Measurements from ENCODE around the gene GPR137.

GPR137 gene

DNA sequence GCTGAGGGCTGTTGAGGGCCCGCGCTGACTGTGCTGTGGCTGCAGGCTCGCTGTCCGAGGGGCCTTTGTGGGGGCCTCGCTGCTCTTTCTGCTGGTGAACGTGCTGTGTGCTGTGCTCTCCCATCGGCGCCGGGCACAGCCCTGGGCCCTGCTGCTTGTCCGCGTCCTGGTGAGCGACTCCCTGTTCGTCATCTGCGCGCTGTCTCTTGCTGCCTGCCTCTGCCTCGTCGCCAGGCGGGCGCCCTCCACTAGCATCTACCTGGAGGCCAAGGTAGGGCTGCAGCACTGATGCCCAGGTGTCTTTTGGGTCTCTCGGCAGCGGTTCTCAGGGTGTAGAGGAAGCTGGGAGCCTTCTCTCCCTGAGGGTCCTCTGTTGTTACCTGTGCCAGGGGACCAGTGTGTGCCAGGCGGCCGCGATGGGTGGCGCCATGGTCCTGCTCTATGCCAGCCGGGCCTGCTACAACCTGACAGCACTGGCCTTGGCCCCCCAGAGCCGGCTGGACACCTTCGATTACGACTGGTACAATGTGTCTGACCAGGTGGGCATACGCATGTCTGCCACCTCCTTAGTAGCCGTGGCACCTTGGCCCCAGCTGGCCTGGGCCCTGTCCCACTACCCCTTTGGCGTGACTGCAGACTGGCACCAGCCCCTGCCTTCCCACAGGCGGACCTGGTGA, 2.2 kb downstream of the GPR137 start:
- no peak for FAIRE-seq

DNA sequence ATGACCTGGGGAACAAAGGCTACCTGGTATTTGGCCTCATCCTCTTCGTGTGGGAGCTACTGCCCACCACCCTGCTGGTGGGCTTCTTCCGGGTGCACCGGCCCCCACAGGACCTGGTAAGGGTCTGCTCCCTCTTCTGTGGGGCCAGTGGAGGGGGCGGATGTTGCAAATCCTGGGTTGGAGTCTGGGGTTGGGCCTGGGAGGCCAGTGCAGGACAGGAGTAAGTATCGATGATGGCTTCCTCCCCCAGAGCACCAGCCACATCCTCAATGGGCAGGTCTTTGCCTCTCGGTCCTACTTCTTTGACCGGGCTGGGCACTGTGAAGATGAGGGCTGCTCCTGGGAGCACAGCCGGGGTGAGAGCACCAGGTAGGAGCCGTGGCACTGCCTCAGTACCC, 2.7 kb downstream of the GPR137 start:
- FAIRE-seq = no peak

DNA sequence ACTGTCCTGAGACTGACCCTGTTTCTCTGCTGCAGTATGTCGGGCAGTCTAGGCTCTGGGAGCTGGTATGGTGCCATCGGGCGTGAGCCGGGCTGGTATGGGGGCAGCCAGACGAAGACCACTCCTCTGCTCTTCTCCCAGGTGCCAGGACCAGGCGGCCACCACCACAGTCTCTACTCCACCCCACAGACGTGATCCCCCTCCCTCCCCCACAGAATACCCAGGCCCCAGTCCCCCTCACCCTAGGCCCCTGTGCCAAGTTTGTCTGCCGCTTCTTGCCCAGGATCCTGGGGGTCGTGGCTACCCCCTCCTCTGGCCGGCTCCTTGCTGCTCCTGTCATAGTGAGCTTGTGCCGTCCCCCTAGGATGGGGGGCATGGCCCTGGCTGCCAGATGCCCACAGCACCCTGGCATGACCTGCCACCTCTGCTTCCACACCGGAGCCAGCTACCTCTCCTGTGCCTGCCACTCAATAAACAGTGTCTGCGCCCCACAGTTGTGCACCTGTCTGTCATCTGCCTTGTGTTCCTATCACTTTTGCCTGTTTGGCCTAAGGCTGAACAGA, 3.4 kb downstream of the GPR137 start:
- FAIRE-seq = no peak

DNA sequence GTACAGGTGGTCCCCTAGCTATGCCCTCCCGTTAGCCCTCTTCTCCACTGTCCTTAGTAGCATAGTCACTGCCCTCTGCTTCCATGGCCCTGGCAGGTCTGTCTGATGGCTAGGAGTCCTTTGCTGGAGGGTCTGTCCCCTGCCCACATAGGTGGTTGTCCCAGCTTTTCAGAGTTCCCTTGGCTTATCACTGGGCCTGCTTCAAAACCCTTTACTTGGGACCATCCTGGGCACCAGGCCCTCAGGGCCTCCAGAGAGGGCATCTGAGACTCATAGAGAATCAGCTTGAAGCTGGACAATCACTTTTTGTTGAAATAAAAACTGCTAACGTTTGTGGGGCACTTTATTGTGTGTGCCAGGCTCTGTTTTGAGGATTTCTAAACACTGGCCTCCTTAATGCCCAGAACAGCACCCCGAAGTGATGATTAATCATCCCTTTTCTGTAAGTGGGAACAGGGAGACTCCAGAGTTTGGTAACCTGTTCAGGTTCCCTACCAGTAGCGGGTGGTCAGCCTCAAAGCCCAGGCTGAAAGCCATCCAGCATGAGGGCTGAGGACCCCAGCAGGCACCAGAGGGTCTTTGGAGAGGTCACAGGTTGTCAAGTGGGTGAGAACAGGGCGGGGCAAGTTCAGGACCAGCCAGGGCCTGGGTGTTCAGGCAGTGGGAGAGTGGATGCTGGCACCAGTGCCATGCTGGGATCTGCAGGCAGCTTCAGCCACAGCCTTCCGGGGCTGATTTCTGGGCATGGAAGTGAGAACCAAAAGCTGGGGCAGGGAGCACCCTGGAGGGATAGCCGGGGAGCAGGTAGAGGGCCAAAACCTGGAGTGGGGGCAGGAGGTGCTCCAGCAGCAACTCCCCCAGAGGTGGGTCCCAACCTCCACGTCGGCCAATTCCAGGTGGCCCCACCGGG, 5.0 kb downstream of the GPR137 start:
- no peak for FAIRE-seq

DNA sequence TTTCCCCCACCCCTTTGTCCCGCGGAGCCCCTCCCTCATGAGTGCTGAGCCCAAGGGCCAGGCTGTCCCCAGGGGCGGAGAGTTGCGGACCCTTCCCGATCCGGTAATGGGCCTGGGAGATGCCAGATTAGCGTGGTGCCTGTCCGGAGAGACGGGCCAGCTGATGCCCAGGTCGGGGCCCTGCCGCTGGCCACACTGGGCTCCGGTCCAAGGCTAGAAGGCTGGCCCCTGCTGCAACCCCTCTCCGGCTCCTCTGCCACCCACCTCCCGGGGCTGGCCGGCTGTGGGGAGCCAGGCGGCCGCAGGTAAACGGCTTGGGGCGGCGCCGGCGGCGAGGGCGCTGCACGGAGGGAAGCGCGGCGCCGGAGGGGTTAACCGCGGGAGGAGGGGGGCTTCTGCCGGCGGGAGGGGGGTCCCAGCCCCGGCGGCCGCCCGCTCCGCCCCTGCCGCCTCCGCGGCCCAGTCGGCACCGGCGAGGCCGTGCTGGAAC, 5.7 kb downstream of the GPR137 start, which contains the start of gene KCNK4:
TSS of gene KCNK4 (plus strand) at position 41 of the 490 bp plus-strand sequence. CDS start 1,717 bp downstream, outside the sequence.
- no peak for FAIRE-seq

DNA sequence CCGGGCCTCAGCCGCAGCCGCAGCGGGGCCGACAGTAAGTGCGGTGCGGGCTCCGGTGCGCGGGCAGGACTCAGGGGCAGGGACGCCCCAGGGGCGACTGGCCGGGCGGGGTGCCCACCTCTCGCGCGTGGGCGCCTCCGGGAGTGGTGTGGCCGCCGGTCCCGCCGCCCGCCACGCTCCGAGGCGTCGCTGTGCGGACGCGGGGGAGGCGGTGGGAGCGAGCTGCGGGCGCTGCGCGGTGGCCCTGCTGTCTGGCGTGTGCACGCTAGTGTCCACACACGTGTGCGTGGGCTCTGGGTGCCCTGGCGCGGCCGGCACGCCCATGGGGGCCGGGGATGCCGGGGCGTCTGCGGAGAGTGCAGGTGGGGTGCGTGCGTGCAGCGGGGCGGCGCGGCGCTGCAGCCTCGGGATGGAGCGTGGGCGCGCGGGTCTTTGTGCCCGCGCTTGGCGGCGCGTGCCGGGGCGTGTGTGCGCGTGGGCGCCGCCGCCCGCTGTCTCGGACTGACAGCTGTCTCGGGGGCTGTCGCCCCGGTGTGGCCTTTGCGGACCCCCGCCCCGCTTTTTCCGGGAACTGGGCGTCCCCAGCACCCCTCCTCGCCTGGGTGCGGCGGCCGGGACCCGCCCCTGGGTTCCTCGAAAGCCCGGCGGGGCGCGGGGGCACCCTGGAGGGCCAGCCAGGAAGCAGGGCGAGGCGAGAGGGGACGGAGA, 6.3 kb downstream of the GPR137 start:
- no peak for FAIRE-seq

DNA sequence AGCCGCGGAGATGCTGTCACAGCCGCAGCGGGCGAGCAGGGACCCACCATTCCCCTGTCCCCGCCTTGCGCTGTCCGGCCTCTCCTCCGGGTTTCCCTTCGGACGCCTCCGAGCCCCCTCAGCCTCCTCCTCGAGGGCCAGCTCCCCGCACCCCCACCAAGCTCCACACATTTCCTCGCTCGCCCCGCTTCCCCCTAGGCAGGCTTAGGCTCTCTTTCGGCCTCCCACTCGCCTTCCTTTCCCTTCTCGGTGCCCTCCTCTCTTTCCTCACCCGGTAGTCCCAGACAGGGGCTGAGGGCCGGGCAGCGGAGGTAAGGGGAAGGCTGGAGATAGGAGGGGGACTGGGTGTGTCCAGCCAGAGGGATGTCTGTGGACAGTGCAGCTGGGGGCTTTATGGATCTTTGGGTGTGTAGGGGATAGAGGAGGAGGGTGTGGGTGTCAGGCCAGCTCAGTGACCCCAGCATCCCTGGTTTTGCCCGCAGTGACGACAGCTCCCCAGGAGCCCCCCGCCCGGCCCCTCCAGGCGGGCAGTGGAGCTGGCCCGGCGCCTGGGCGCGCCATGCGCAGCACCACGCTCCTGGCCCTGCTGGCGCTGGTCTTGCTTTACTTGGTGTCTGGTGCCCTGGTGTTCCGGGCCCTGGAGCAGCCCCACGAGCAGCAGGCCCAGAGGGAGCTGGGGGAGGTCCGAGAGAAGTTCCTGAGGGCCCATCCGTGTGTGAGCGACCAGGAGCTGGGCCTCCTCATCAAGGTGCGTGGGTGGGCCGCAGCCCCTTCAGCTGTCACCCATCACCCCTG, 7.0 kb downstream of the GPR137 start:
- no peak for FAIRE-seq

DNA sequence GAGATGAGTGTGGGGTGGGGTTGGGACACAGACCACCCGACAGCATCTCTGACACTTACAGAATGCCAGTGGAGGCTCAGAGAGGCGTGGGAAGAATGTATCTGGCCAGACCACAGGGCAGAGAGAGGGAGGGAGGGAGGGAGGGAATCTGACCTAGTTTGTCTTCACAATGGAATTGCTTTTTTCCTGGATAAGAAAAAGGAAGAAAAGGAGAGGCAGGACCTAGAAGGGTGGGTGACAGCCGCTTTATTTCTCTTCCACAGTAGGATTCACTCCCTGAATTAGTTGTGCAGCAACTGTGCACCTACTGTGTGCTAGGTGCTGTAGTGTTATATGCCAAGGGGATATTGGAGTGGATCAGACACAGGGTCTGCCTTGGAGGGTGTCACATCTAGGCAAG, 9.1 kb downstream of the GPR137 start:
- no peak for FAIRE-seq

DNA sequence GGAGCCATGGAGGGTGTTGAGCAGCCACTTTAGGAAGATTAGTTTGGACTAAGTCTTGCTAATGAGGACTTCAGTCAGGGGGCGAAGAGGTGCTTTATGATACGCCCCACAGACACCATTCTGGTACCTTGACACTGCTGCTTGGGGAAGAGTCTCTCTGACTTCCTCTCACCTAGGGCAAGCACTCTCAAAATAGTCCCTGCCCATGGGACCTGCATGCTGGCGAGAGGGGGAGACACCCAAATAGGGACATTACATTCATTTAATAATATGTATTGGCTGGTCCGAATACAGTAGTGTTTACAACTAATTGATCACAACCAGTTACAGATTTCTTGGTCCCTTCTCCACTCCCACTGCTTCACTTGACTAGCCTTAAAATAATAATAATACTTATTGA, 10.1 kb downstream of the GPR137 start:
- no peak for FAIRE-seq

DNA sequence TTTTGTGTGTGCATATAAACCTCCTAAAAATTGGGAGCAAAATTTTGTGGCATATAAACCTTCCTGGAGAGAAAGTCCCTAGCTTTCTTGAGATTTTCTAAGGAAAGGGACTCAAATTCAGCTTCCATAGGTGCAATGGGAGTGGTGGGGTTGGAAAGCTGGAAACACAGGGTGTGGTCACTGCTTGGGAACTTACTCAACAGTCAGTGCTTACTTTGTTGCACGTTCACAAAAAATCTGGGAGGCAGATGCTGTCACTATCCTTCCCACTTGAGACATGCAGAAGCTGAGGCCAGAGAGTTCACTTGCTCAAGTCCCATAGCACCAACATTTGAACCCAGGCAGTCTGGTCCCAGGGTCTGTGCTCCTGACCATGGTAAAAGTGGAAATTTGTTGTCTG, 10.6 kb downstream of the GPR137 start:
- no peak for FAIRE-seq

DNA sequence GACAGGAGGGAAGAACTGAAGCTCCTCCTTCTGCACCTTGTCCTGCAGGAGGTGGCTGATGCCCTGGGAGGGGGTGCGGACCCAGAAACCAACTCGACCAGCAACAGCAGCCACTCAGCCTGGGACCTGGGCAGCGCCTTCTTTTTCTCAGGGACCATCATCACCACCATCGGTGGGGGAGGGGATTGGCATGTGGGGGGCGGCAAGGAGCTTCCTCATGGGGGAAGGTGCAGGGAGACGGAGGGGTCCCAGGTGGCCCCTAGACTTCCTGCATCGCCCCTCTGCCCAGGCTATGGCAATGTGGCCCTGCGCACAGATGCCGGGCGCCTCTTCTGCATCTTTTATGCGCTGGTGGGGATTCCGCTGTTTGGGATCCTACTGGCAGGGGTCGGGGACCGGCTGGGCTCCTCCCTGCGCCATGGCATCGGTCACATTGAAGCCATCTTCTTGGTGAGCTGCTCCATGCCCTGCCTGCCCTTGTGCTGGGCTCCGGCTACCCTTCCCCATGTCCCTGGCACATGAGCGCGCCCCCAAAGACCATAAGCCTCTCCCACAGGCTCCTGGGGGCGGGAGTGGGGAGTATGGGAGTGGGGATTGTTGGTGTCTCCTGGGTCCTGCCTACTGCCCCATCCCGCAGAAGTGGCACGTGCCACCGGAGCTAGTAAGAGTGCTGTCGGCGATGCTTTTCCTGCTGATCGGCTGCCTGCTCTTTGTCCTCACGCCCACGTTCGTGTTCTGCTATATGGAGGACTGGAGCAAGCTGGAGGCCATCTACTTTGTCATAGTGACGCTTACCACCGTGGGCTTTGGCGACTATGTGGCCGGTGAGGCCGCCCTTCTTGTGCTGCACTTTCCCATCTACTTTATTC, 11.4 kb downstream of the GPR137 start:
- FAIRE-seq = no peak

DNA sequence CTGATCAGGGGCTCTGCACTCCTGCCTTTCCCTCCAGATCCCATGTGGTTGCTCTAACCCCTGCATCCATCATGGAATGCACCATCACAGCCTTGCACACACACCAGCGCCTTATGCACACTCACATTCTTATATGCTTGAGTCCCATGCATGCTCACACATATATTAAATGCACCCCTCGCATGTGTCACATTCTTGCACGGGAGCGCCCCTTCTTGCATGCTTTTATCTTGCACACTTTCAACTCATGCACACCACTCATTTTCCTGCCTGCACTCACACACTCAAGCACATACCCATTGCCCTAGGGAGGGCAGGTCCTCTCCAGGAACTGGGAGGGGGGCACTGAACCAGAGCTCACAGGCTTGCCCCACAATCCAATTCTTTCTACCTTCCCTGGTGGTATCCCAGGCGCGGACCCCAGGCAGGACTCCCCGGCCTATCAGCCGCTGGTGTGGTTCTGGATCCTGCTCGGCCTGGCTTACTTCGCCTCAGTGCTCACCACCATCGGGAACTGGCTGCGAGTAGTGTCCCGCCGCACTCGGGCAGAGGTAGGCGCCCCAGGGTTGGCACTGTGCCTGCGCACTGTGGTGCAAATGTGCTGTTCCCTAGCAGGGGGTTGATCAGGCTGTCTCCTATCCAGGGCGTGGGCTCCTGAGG, 12.2 kb downstream of the GPR137 start:
- FAIRE-seq = no peak

DNA sequence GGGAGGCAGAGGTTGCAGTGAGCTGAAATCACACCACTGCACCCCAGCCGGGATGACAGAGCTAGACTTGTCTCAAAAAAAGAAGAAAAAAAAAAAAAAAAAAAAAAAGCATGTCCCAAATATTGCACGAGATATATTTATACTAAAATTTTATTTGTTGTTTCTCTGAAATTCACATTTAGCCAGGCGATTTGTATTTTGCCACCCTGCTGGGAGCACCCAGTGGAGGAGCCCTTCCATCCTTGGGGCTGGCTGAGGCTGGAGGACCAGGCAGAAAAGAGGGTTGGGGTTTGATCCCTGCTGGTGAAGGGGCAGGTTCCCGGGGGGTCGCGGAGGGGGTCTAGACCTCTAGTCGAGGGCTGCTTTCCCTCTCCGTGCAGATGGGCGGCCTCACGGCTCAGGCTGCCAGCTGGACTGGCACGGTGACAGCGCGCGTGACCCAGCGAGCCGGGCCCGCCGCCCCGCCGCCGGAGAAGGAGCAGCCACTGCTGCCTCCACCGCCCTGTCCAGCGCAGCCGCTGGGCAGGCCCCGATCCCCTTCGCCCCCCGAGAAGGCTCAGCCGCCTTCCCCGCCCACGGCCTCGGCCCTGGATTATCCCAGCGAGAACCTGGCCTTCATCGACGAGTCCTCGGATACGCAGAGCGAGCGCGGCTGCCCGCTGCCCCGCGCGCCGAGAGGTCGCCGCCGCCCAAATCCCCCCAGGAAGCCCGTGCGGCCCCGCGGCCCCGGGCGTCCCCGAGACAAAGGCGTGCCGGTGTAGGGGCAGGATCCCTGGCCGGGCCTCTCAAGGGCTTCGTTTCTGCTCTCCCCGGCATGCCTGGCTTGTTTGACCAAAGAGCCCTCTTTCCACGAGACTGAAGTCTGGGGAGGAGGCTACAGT, 13.6 kb downstream of the GPR137 start:
- no peak for FAIRE-seq

DNA sequence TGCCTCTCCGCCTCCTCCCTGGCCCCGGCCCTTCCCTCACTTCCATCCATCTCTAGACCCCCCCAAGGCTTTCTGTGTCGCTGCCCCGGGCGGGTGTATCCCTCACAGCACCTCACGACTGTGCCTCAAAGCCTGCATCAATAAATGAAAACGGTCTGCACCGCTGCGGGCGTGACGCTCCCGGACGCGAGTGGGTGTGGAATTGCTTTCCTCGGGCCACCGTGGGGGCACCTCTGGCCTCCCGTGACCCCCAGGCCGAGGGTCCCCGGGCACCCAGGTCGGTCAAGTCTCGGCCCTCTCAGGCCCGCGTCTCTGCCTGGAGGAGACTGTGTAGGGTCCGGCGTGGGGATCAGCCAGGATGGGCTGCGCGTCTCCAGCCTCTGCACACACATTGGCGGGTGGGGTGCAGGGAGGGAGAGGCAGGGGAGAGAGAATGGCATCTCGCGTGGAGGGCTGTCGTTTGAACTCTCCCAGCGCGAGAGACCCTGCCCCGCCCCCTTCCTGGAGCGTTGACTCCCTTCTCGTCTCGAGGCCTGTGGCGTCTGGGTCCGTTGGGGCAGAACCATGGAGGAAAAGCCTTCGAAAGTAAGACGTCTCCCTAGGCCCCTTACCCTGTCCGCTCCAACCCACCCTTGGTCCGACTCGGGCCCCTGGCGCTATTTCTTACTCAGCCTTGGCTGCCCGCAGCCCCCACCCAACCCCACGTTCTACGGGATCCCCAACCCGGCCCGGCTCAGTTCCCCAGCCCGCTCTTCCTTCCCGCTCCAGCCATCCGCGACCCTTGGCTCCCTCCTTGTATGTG, 14.4 kb downstream of the GPR137 start, which contains the start of gene CATSPERZ:
TSS of gene CATSPERZ (plus strand) at position 512 of the 802 bp plus-strand sequence. CDS start at position 565, 53 bp downstream.
- no peak for FAIRE-seq

DNA sequence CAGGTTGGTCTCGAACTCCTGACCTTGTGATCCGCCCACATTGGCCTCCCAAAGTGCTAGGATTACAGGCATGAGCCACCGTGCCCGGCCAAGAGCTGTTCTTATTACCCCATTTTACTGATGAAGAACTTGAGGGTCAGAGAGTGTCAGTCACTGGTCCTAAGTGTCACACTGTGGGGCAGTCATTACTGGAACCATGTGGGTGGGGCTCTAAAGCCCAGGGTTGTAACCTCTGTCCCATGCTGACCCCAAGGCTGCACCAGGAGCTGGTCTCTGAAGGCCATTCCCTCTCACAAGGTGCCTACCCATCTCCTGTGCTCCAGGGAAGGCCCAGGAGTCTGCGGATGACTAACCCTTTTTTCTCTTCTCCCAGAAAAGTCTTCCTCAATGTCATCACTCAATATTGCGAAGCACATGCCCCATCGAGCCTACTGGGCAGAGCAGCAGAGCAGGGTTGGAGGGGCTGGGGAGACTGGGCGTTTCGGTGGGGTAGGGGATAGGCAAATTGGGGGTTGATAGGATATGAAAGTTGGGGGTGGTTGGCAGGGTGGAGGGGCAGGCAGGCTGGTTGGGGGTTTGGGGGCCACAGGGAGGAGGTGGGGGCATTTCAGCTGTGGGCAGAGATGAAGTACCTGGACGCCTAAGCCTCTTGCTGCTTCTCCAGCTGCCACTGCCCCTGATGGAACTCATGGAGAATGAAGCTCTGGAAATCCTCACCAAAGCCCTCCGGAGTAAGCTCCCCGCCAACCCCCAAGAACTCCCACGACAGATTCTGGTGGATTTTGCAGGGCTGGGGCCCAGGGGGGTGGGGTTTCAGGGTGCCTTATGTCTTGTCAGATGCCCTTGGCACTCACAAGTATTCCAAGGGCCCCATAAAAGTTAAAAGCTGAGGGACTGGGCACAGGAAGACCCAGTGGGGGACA, 17.7 kb downstream of the GPR137 start:
- FAIRE-seq = no peak

DNA sequence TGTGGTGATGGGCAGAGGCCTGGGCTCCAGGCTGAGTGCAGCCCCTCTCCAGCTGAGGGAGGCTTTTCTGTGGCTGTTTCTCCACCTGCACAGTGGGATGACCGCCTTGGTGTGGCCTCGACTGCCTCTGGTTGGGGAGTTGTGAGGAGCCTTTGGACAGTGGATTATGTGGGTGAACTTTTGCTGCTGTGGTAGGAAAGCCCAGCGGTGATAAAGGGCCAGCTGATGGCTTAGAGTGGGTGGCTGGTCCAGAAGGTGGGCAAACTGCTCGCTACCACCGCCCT, 18.3 kb downstream of the GPR137 start:
- no peak for FAIRE-seq

DNA sequence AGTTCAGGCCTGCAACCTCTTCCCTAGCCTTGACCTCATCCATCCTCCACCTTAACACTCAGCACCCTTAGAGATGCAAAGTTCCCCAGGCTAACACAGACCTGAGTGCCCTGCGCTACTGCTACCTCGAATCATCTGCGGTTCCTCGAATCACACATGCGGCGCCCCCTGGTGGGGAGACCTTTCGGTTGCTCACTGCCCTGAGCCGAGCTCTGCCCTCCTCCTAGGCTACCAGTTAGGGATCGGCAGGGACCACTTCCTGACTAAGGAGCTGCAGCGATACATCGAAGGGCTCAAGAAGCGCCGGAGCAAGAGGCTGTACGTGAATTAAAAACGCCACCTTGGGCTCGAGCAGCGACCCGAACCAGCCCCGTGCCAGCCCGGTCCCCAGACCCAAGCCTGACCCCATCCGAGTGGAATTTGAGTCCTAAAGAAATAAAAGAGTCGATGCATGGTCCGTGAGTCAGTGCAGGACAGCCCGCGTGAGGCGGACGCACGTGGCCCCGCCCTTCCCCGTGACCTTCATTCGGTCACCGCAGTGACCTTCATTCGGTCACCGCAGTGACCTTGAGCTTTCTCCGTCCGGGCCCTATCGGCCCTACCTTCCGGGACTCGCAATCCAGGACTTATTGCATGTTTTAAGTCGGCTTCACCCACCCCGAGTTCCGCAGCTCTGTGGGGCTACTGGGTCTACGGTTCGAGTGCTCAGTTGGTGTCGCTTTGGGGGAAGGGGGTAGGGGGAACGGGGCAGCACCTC, 18.8 kb downstream of the GPR137 start:
- no peak for FAIRE-seq

Measured in colon (tissue), 2 donors.